Dendritic cell treated with granulocyte-macrophage colony-stimulating factor and Interleukin-4, amounts not matched to agents 40 ng/mL and 50 ng/mL, for 4 days (primary cell): ENCODE results near the gene NANOS2.

Experiments
- H3K27ac Mint-ChIP-seq: one replicate; pipeline ENCODE4 v1.8.0; 2022; ENCODE audit warnings: mild to moderate bottlenecking, mixed read lengths
- H3K27me3 Mint-ChIP-seq: one replicate; pipeline ENCODE4 v1.8.0; 2022; ENCODE audit warnings: mild to moderate bottlenecking, mixed read lengths
- H3K36me3 Mint-ChIP-seq: one replicate; pipeline ENCODE4 v1.8.0; 2022; ENCODE audit warnings: low read depth, mixed read lengths
- H3K4me1 Mint-ChIP-seq: one replicate; pipeline ENCODE4 v1.8.0; 2022; ENCODE audit warnings: low read depth, mixed read lengths
- H3K4me3 Mint-ChIP-seq: one replicate; pipeline ENCODE4 v1.8.0; 2022; ENCODE audit warnings: mild to moderate bottlenecking, moderate library complexity, mixed read lengths
- H3K9me3 Mint-ChIP-seq: one replicate; pipeline ENCODE4 v1.8.0; 2022; ENCODE audit warnings: mixed read lengths
- intact Hi-C: fragments of 100-400 bp; cut with micrococcal nuclease; formaldehyde crosslinking; loops from one replicate; pipeline ENCODE4 v1.15.0; 2022

NANOS2 gene

GRCh38 chr19:45917421-45918091 lies 3.0 kb upstream of the NANOS2 start:
- Mint-ChIP-seq H3K36me3 (no peaks in the 10 kb centered on the region), H3K9me3 (no peaks in the 10 kb centered on the region), H3K4me3 (no peak overlapping the region), H3K4me1 (no peaks in the 10 kb centered on the region), H3K27me3 (peaks cover 41% of the 10 kb centered on the region), H3K27ac (no peak overlapping the region)
- intact Hi-C loops = no loop called here

- no peaks in the 10 kb centered on the region for H3K9me3 Mint-ChIP-seq
- intact Hi-C loops = no loop called here
- no peak overlapping the region for H3K4me3 Mint-ChIP-seq
- no peaks in the 10 kb centered on the region for H3K4me1 Mint-ChIP-seq
- H3K27ac Mint-ChIP-seq = no peak overlapping the region
- no peaks in the 10 kb centered on the region for H3K36me3 Mint-ChIP-seq
- peaks cover 40% of the 10 kb centered on the region for H3K27me3 Mint-ChIP-seq
These were observed 3.3 kb downstream of the NANOS2 start for GRCh38 chr19:45911291-45911690.

GRCh38 chr19:45908956-45909355 lies 5.6 kb downstream of the NANOS2 start:
- no peaks in the 10 kb centered on the region for H3K36me3 Mint-ChIP-seq
- H3K9me3 Mint-ChIP-seq = no peaks in the 10 kb centered on the region
- H3K27me3 Mint-ChIP-seq = peaks cover 42% of the 10 kb centered on the region
- intact Hi-C loops = loop anchor here (10.0 kb wide), 1 partner anchor 86 kb away; the partner anchor contains the start of gene CCDC61
- H3K4me1 Mint-ChIP-seq = no peaks in the 10 kb centered on the region
- H3K27ac Mint-ChIP-seq = no peak overlapping the region
- no peak overlapping the region for H3K4me3 Mint-ChIP-seq

- intact Hi-C loops = loop anchor here (10.0 kb wide), 1 partner anchor 89 kb away; the partner anchor contains the start of gene CCDC61
- peaks cover 27% of the 10 kb centered on the region for H3K27me3 Mint-ChIP-seq
- no peaks in the 10 kb centered on the region for H3K9me3 Mint-ChIP-seq
These were observed 8.4 kb downstream of the NANOS2 start for GRCh38 chr19:45906221-45906620.

GRCh38 chr19:45905011-45905410 lies 9.6 kb downstream of the NANOS2 start:
- Mint-ChIP-seq H3K4me3 (no peak overlapping the region), H3K9me3 (no peaks in the 10 kb centered on the region), H3K27me3 (peaks cover 22% of the 10 kb centered on the region), H3K4me1 (peaks cover 18% of the 10 kb centered on the region), H3K36me3 (peaks cover 24% of the 10 kb centered on the region), H3K27ac (no peak overlapping the region)
- intact Hi-C loops = loop anchor here (10.0 kb wide), 1 partner anchor 90 kb away; the partner anchor contains the start of gene CCDC61

More at GRCh38 chr19:45906221-45906620, 8.4 kb downstream of the NANOS2 start:
- Mint-ChIP-seq H3K27ac (no peak overlapping the region), H3K4me1 (peaks cover 7% of the 10 kb centered on the region), H3K36me3 (peaks cover 14% of the 10 kb centered on the region), H3K4me3 (no peak overlapping the region)

GRCh38 chr19:45902651-45903625 lies 11.6 kb downstream of the NANOS2 start:
- Mint-ChIP-seq H3K4me3 (peak overlapping the region; percentile 97), H3K9me3 (no peaks in the 10 kb centered on the region), H3K27ac (peak overlapping the region; percentile 83)

GRCh38 chr19:45901912-45902650 lies 12.5 kb downstream of the NANOS2 start, which contains the start of gene MYPOP:
Gene MYPOP, minus strand, starts transcription at chr19:45902613. Its CDS starts 840 bp downstream, at chr19:45901773.
- peaks cover 45% of the 10 kb centered on the region for H3K36me3 Mint-ChIP-seq
- H3K9me3 Mint-ChIP-seq = no peaks in the 10 kb centered on the region
- H3K4me3 Mint-ChIP-seq = peak within 1 kb of the TSS; percentile 97
- intact Hi-C loops = loop anchor here (10.0 kb wide), 1 partner anchor 93 kb away; the partner anchor contains the start of gene CCDC61
- peaks cover 16% of the 10 kb centered on the region for H3K27me3 Mint-ChIP-seq
- H3K4me1 Mint-ChIP-seq = peaks cover 36% of the 10 kb centered on the region
- H3K27ac Mint-ChIP-seq = peak within 1 kb of the TSS; percentile 83

More at GRCh38 chr19:45902651-45903625, 11.6 kb downstream of the NANOS2 start:
- H3K4me1 Mint-ChIP-seq = peaks cover 27% of the 10 kb centered on the region
- peaks cover 45% of the 10 kb centered on the region for H3K36me3 Mint-ChIP-seq
- peaks cover 18% of the 10 kb centered on the region for H3K27me3 Mint-ChIP-seq
- intact Hi-C loops = loop anchor here (10.0 kb wide), 1 partner anchor 92 kb away; the partner anchor contains the start of gene CCDC61

DNA sequence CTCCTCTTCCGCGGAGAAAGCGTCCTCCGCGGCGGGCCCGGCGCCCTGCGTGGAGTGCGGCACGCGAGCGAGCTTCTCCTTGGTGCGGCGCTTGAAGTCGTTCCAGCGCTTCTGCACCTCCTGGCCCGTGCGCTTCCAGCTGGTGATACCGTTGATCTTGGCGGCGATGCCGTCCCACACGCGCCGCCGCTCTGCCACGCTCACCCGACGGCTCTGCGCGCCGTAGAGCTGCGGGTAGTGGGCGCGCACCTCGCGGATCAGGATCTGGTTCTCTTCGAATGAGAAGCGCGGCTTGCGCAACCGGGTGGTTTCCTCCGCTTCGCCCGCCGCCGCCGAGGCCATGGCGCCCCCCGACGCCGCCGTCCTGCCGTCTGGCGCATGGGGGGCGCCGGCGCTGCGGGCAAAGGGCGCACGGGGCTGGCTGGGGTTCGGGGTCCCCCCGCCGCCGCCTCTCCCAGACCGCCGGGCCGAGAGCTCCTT lies 13.1 kb downstream of the NANOS2 start:
- H3K36me3 Mint-ChIP-seq = peaks cover 45% of the 10 kb centered on the region
- H3K9me3 Mint-ChIP-seq = no peaks in the 10 kb centered on the region
- intact Hi-C loops = loop anchor here (10.0 kb wide), 1 partner anchor 93 kb away; the partner anchor contains the start of gene CCDC61
- peaks cover 38% of the 10 kb centered on the region for H3K4me1 Mint-ChIP-seq
- peaks cover 13% of the 10 kb centered on the region for H3K27me3 Mint-ChIP-seq
- H3K4me3 Mint-ChIP-seq = peak overlapping the region; percentile 97
- H3K27ac Mint-ChIP-seq = peak overlapping the region; percentile 83

DNA sequence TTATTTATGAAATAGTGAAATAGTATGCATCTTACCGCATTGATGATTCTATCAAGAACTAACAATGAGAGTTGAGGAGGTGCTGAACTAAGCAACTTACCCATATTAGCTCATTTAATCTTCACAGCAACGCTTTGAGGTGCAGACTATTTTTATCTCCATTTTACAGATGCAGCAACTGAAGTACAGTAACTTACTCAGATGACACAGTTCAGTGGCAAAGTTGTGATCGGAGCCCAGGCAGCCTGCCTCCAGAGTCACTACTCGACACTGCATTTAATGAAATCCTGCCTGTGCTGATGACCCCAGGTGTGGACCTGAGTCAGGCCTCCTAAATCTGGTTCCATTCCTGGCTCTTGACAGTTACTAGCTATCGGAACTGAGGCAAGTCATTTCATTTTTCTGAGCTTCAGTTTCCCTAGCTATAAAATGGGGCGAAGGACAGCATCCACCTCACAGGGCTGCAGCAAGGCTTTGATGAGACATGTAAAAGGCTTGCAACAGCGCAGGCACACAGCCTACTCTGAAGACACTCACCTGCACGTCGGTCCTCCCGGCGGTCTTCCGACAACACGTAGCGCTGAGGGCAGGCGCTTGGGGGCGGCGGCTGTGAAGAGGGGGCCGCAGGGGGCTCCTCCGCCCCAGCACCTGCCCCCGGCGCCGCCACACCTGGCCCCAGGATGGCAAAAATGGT lies 13.7 kb downstream of the NANOS2 start:
- Mint-ChIP-seq H3K27me3 (peaks cover 12% of the 10 kb centered on the region), H3K36me3 (peaks cover 49% of the 10 kb centered on the region), H3K4me1 (peaks cover 38% of the 10 kb centered on the region), H3K9me3 (no peaks in the 10 kb centered on the region), H3K4me3 (peak overlapping the region; percentile 97), H3K27ac (peak overlapping the region; percentile 83)
- intact Hi-C loops = loop anchor here (10.0 kb wide), 1 partner anchor 94 kb away; the partner anchor contains the start of gene CCDC61

- Mint-ChIP-seq H3K27ac (no peak overlapping the region), H3K4me3 (no peak overlapping the region), H3K27me3 (peaks cover 5% of the 10 kb centered on the region), H3K36me3 (peaks cover 58% of the 10 kb centered on the region), H3K4me1 (peaks cover 40% of the 10 kb centered on the region), H3K9me3 (no peaks in the 10 kb centered on the region)
- intact Hi-C loops = loop anchor here (10.0 kb wide), 1 partner anchor 95 kb away; the partner anchor contains the start of gene CCDC61
These were observed 14.5 kb downstream of the NANOS2 start for GRCh38 chr19:45899919-45900589.

- Mint-ChIP-seq H3K27me3 (peaks cover 4% of the 10 kb centered on the region), H3K9me3 (no peaks in the 10 kb centered on the region), H3K27ac (no peak overlapping the region), H3K36me3 (peaks cover 65% of the 10 kb centered on the region), H3K4me3 (no peak overlapping the region), H3K4me1 (peaks cover 43% of the 10 kb centered on the region)
- intact Hi-C loops = no loop called here
These were observed 15.3 kb downstream of the NANOS2 start for GRCh38 chr19:45899253-45899652.

DNA sequence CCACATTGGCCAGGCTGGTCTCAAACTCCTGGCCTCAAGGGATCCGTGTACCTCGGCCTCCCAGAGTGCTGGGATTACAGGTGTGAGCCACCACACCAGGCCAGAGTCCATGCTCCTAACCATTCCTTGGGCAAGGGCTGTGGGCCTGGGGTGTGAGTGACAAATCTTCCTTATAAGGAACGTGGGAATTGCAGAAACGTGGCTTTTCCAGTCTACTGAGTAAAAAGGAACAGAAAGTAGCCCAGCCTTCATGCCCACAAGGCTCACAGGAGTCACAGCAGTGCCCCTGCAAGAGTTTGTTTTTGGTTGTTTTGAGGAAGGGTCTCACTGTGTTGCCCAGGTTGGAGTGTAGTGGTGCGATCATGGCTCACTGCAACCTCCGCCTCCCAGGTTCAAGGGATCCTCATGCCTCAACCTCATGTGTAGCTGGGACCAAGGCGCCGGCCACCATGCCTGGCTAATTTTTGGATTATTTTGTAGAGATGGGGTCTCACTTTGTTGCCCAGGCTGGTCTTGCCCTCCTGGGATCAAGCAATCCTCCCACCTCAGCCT lies 17.2 kb downstream of the NANOS2 start:
- H3K9me3 Mint-ChIP-seq = no peaks in the 10 kb centered on the region
- H3K4me3 Mint-ChIP-seq = no peak overlapping the region
- H3K4me1 Mint-ChIP-seq = peaks cover 55% of the 10 kb centered on the region
- H3K36me3 Mint-ChIP-seq = peaks cover 67% of the 10 kb centered on the region
- peak overlapping the region; percentile 27 for H3K27ac Mint-ChIP-seq
- H3K27me3 Mint-ChIP-seq = no peaks in the 10 kb centered on the region
- intact Hi-C loops = no loop called here
